Hematopoietic multipotent progenitor cell treated with erythropoietin and hydrocortisone succinate and interleukin-3 and kit ligand, for 8 days (in vitro differentiated cells): Measurements from ENCODE around the gene MAPKAPK5.
"Not testable (repeated sequence)": the region's sequence is repeated elsewhere in the genome, so short reads cannot be mapped to it uniquely, and the experiment has no call there.

Experiments used
- DNase-seq: peaks from one replicate; pipeline ENCODE4 v3.0.0-alpha.2; 2015

MAPKAPK5 gene

DNA sequence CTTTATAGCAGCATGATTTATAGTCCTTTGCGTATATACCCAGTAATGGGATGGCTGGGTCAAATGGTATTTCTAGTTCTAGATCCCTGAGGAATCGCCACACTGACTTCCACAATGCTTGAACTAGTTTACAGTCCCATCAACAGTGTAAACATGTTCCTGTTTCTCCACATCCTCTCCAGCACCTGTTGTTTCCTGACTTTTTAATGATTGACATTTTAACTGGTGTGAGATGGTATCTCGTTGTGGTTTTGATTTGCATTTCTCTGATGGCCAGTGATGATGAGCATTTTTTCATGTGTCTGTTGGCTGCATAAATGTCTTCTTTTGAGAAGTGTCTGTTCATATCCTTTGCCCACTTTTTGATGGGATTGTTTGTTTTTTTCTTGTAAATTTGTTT is 12.4 kb upstream of the MAPKAPK5 start:
- DNase-seq = not testable (repeated sequence)

DNA sequence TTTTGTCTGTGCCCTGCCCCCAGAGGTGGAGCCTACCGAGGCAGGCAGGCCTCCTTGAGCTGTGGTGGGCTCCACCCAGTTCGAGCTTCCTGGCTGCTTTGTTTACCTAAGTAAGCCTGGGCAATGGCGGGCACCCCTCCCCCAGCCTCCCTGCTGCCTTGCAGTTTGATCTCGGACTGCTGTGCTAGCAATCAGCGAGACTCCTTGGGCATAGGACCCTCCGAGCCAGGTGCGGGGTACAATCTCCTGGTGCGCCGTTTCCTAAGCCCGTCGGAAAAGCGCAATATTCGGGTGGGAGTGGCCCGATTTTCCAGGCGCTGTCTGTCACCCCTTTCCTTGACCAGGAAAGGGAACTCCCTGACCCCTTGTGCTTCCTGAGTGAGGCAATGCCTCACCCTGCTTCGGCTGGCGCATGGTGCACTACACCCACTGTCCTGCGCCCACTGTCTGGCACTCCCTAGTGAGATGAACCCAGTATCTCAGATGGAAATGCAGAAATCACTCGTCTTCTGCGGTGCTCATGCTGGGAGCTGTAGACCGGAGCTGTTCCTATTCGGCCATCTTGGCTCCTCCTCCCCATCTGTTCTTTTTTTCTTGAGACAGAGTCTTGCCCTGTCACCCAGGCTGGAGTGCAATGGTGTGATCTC is 7.2 kb upstream of the MAPKAPK5 start:
- not testable (repeated sequence) for DNase-seq

DNA sequence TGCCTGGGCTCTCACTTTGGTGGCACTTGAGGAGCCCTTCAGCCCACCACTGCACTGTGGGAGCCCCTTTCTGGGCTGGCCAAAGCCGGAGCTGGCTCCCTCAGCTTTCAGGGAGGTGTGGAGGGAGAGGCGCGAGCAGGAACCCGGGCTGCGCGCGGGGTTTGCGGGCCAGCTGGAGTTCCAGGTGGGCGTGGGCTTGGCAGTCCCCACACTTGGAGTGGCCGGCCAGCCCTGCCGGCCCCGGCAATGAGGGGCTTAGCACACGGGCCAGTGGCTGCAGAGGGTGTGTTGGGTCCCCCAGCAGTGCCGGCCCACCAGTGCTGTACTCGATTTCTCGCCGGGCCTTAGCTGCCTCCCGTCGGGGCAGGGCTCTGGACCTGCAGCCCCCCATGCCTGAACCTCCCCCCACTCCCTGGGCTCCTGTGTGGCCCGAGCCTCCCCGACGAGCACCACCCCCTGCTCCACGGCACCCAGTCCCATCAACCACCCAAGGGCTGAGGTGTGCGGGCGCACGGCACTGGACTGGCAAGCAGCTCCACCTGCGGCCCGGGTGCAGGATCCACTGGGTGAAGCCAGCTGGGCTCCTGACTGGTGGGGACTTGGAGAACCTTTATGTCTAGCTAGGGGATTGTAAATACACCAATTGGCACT is 6.4 kb upstream of the MAPKAPK5 start:
- not testable (repeated sequence) for DNase-seq

DNA sequence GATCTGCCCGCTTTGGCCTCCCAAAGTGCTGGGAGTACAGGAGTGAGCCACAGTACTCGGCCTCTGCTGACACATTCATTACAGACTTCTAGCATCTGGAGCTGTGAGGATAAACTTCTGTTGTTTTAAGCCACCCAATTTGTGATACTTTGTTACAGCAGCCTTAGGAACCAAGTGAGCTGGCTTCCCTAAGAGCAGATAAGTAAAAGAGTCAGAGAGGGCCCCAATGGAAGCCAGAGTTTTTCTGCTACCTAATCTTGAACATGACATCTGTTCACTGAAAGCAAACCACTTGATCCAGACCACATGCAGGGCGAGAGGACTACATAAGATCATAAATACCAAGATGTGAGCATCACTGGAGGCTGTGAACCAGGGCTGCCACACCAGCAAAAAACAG is 3.7 kb upstream of the MAPKAPK5 start:
- DNase-seq = peak; percentile 55

DNA sequence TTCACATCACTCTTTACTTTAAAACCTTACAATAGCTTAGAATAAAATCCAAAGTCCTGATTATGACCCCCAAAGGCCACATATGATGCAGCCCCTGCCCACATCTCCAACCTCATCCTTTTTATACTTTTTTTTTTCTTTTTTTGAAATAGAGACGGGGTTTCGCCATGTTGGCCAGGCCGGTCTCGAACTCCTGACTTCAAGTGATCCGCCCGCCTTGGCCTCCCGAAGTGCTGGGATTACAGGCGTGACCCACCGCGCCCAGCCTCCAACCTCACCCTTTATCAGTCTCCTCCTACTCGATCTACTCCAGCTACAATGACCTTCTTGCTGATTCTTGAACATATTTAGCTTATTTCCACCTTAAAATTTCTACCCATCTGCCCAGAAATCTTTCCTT is 1.2 kb upstream of the MAPKAPK5 start:
- peak; percentile 59 for DNase-seq

DNA sequence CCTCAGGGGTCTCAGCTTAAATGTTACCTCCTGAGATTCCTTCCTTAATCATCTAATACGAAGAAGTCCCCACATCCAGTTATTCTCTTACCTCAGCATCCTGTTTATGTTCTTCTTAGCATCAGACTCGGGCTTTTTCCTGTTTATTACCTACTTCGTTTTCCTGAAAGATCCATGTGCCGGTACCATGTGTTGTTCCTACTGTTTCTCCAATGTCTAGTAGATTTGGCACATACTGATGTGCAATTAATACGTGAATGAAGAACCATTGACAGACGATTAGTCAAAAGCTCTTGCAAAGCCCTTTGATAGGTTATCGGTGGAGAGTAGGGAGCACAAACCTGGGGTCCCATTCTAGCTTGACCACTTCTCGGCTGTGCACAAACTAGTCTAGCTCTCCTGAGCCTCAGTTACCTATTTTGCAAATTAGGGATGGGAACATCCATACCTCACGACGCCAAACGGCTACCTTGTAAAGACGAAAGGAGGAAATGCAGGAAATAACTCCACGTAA is 735 bp upstream of the MAPKAPK5 start:
- peak; percentile 55 for DNase-seq

DNA sequence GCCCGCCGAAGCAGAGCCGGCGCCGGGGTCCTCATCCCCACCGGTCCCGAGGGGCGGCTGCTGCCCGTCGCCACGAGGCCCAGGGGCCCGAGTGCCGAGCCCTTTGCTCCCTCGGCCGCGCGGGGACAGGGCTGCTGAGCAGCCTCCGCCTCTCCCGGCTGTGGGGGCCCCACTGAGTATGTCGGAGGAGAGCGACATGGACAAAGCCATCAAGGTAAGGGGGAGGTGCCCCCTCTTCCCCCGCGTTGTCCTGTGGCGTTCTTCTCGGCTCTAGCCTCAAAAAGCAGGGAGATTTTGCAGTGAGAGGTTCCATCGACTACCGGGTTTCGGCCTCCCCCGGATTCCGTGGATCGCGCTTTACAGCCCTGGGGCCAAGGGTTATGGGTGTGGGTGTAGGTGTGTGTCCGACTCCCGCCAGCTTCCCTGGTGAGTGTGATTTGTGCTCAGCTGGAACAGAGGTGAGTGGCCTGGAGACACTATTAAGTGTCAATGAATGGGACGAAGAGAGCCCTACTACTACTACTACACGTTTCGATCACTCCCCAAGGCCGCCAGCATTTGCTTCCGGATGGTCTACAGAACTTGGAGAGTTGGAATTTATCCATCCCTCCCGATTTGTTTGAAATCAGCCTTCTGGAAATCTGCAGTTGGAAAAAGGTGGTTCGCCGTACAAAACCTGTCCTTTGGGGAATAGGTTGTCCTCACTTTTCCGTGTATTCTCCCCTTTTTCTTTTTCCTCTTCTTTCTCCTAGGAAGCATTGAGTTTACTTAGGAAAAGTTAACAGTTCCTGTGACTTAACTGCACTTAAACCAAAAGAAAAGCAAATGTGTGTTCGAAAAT is 748 bp downstream of the MAPKAPK5 start:
- DNase-seq = peak; percentile 41

DNA sequence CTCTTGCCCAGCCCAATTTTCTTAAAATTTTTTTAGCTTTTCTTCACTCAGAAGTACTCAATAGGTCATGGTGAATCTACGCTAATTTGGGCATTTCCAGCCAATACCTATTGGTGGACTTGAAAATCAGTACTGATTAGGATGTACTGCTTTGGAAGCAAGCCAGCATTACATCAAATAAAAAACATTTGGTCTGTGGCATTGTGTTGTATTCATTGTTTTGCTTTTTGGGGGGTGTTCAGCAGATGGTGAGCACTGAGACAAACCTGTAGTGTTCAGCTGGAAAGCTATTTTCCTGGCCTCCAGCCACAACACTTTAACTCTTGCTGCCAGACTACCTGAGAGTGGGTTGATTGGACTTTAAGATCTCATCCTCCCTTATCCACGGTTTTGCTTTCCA is 4.0 kb downstream of the MAPKAPK5 start:
- peak; percentile 11 for DNase-seq

DNA sequence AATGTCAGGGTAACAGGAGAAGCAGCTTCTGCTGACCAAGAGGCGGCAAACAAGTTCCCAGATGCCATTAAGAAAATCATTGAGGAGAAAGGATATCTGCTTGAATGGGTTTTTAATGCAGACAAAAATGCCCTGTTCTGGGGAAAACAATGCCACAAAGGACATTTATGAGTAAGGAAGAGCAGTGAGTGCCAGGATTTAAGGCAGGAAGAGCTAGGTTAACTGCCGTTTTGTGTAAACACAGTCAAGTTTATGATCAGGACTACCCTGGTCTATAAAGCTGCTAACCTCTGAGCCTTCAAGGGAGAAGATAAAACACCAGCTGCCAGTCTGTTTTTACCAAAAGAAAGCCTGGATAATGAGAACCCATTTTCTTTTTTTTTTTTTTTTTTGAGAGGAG is 8.5 kb downstream of the MAPKAPK5 start:
- DNase-seq = no peak

DNA sequence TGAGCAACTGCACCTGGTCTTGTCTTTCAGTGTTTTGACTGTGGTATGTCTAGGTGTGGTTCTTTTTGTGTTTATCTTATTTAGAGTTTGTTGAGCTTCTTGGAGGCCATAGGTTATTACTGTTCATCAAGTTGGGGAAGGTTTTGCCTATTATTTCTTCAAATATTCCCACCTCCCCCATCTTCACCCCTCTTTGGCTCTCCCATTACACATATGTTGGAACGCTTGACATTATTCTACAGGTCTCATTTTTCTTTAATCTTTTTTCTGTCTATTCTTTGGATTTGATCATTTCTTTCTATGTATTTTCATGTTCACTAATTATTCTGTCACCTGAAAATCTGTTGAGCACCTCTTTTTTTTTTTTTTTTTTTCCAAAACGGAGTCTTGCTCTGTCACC is 16.2 kb downstream of the MAPKAPK5 start:
- DNase-seq = no peak

DNA sequence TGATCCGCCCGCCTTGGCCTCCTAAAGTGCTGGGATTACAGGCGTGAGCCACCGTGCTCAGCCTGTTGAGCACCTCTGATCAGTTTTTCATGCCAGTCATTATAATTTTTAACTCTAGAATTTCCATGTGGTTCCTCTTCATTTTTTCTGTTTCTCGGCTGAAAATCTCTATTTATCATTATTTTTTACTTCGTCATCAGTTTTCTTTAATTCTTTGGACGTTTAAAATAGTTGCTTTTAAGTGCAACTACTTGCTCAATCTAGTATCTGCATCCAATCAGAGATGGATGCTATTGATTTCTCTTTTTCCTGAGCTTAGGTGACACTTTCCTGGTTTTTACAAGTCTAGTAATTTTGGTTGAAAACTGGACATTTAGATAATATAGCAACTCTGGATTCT is 16.8 kb downstream of the MAPKAPK5 start:
- no peak for DNase-seq

DNA sequence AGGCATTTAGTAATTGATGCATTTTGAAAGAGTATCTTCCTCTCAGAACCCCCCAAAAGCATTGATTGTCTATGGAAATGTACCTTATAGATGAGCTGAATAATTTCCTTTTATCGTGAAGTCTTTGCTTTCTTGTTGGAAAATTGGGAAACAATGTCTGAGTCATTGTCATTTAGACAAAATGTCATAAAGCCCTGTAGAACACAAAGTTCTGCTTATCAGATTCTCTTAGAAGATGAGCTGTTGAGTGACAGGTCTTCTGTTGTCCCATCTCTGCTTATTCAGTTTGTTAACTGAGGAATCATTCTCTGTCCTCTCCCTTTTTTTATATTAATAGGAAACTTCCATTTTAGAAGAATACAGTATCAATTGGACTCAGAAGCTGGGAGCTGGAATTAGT is 22.9 kb downstream of the MAPKAPK5 start:
- no peak for DNase-seq

DNA sequence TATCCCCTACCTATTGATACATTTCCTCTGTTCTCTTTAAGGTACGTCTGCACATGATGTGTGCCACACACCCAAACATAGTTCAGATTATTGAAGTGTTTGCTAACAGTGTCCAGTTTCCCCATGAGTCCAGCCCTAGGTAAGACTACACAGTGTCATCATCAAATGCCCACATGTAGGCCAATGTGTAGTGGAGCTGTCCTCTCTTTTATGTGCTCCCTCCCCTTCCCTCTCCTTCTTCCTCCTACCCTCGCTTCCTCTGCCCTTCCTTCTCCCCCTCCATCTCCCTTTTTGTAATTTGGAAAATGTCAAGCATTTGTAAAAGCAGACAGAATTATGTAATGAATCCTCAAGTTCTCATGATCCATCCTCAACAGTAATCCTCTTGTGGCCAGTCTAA is 25.5 kb downstream of the MAPKAPK5 start:
- no peak for DNase-seq

DNA sequence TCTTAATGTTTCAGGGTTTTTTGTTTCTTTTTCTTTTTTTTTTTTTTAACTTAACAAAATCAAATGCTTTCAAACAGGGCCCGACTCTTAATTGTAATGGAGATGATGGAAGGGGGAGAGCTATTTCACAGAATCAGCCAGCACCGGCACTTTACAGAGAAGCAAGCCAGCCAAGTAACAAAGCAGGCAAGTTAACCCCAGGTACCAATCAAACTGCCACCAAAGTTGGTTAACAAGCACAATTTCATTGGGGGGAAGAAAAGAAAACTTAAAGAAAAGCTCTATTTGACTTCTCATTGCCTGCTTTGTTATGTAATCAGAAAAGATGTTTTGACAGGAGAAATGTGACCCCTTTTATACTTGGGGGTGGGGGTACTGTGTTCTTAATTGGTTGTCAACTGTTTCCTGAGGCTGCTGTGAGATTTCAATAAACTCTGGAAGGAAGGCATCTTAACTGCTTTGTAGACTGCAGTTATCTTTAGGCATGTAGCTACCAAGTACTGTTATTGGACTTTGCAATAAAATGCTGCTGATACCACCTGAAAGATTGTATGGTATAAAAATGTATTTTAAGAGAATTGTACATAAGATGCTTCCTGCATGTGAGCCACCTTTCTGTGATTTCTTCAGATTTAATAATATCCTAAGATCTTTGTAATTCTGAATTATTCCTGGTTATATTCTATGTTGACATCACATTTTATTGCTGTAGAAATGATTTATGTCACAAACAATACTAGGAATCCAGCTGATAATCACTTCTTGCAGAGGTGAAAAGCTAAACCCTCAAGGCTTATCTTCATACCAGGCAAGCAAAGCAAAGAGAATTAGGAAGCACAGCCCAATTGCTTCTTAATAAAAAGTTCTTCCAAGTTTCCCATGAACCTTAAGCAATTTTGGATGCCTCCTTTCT is 26.9 kb downstream of the MAPKAPK5 start:
- DNase-seq = no peak

DNA sequence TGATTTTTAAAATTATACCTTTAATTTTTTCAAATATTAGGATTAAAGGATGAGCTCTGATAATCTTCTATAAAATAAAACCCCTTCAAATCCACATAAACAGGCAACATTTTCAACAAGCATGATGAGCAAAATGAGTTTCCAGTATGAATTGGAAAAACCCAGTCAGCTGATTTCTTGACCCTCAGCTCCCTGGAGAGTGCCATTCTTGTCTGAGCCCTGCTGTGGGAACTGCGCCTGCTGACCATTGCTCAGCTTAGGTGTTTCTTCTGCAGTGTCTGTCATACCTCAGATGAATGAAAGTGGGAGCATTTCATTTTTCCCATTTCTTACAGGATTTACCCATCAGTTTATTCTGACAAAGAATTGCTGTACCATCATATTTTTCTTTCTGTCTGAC is 27.6 kb downstream of the MAPKAPK5 start:
- DNase-seq = no peak

DNA sequence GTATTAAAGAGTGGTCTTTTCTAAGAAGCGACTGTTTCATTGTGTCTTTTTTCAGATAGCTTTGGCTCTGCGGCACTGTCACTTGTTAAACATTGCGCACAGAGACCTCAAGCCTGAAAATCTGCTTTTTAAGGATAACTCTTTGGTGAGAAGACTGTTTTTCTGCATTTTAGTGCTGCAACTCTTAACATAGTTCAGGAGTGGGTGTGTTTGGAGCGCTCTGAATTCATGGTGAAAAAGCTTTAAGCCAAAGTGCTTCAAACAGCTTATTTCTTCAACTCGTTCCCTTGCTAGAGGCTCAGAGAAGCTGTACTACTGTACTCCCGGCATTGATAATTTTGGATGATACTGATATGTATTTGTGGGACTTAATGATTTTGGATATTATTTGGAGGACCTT is 28.2 kb downstream of the MAPKAPK5 start:
- no peak for DNase-seq

DNA sequence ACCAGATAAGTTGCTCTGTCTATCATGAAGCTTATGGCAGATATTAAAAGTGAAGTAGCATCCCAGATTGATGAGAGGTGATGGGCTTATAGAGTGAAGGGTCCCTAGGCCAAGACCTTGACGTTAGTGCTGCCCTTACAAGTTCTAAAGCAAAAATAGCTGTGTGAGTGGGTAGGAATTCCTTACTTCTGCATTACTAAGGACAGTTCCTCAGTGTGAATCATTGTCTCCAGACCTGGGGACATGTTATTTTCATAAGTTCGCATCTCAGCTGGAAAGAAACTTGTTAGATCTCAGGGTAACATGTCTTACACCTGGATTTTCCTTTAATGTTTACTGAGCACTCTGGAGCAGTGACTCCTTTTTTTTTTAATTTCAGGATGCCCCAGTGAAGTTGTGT is 28.7 kb downstream of the MAPKAPK5 start:
- DNase-seq = no peak

DNA sequence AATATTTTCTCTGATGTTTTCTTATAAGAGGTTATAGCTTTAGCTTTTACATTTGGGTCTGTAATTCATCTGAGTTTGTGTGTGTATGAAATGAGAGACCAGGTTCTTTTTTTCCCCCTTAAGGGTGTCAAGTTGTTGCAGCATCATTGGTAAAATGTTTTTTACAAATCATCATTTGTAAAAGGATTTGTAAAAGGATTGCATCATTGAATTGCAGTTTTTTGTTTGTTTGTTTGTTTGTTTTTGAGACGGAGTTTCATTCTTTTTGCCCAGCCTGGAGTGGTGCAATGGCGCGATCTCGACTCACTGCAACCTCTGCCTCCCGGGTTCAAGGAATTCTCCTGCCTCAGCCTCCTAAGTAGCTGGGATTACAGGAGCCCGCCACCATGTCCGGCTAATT is 31.1 kb downstream of the MAPKAPK5 start:
- DNase-seq = no peak

DNA sequence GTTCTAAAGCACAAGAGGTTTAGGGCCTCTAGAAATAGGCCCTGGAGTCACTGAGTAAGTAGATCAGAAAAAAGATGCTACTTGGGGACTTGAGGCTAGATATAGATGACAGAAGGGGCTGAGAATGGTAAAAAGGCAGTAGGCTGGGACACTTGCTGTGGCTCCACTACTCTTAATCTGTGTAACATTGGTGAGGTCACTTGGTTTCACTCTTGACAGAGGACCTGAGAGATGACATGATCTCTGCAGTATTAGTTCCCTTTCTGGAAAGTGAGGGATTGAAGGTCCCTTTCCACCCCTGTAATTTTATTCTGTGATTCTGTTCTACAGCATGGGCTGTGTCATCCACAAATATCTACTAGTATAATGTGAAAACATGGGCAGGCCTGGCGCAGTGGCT is 39.7 kb downstream of the MAPKAPK5 start:
- no peak for DNase-seq

DNA sequence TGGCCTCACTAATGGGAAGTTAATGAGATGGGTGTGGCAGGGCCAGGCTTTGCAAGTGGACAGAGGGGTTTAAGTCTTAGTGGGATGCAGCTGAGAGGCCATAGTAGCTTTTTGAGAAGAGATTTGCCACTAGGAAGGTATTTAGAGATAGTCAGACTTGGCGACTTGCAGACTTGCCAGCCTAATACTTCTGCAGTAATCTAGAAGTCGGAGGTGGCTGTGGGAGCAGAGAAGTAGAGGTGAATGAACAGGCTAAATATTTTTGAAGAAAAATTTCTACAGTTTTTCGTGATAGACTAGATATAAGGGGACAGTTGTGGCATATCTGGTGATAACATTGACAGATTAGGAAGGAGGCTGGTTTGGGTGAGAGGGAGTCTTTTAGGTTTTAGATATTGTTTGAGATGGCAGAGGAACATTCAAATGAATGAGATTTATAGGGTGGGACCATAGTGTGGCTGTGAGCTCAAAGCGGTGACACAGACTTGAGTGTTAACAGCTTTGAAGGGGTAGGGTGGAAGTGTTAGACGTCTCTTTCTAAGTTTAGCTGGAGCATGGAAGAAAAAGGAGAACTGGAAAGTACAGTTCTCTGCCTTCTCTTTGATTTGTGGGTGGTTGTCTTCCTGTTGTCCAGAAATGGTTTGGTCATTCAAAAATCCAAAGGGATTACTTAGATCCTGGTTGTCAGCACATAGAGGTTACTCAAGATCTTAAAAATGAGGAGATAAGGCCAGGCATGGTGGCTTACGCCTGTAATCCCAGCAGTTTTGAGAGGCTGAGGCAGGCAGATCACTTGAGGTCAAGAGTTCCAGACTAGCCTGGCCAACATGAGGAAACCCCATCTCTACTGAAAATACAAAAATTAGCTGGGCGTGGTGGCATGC is 44.9 kb downstream of the MAPKAPK5 start:
- DNase-seq = no peak

DNA sequence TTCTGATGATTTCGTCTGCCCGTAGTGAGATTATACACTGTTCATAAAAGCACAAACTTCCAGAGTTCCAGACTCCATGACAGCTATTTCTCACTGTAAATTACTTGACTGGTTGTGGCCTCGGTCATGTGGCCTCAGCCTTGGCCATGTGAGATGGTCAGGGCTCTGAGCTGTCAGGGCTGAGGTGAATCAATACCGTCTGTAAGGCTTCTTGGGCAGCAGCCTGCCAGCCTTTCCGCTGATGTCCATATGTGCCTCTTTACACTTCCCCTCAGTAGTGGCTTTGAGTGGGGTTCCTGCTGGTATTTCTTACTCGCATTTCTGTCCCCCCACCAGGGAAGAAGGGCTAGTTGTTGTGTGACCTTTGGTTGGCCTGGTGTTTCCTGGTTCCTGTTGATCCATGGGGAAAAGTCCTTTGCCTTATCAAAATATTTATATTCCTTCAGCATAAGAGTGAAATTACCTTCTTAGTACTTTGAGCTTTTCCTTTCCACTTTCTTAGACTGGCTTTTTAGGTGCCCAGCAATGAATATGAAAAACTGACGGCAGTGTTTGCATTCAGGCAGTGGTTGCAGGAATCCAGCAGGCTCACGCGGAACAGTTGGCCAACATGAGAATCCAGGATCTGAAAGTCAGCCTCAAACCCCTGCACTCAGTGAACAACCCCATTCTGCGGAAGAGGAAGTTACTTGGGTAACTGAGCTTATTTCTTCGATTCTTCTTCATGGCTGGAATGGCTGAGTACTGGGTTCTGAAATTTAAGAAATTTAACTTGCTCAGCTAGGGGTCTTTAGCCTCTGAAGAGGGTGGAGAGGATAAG is 46.1 kb downstream of the MAPKAPK5 start:
- no peak for DNase-seq
